ENCODE data around the gene C14orf180.

C14orf180 gene

GRCh38 chr14:104579507-104579906 lies at the start of gene C14orf180:
Gene C14orf180 (plus strand): TSS chr14:104579764. CDS start chr14:104586431, 6,667 bp downstream.
- no peak for DNase-seq

GRCh38 chr14:104530646-104531045 lies 48.9 kb upstream of the C14orf180 start:
- DNase-seq, result no peak

- peak; percentile 22 for DNase-seq
Observed at GRCh38 chr14:104531421-104532190, 48.0 kb upstream of the C14orf180 start.

GRCh38 chr14:104532191-104532555 lies 47.4 kb upstream of the C14orf180 start:
- DNase-seq, result no peak

GRCh38 chr14:104534036-104534435 lies 45.5 kb upstream of the C14orf180 start:
- no peak for DNase-seq

- DNase-seq, result peak; percentile 45
Observed at GRCh38 chr14:104536942-104537612, 42.5 kb upstream of the C14orf180 start.

- DNase-seq, result no peak
Observed at GRCh38 chr14:104537613-104537988, 42.0 kb upstream of the C14orf180 start.

- DNase-seq, result no peak
Observed at GRCh38 chr14:104541905-104542465, 37.6 kb upstream of the C14orf180 start.

GRCh38 chr14:104542871-104543830 lies 36.4 kb upstream of the C14orf180 start:
- DNase-seq, result peak; percentile 24

- DNase-seq, result peak; percentile 50
Observed at GRCh38 chr14:104544362-104544961, 35.1 kb upstream of the C14orf180 start.

GRCh38 chr14:104545151-104545941 lies 34.2 kb upstream of the C14orf180 start:
- peak; percentile 38 for DNase-seq

GRCh38 chr14:104545942-104546501 lies 33.5 kb upstream of the C14orf180 start:
- peak; percentile 56 for DNase-seq

- DNase-seq, result peak; percentile 53
Observed at GRCh38 chr14:104546591-104547309, 32.8 kb upstream of the C14orf180 start.

- DNase-seq, result peak; percentile 60
Observed at GRCh38 chr14:104547310-104547997, 32.1 kb upstream of the C14orf180 start.

- DNase-seq, result no peak
Observed at GRCh38 chr14:104547998-104548700, 31.4 kb upstream of the C14orf180 start.

- no peak for DNase-seq
Observed at GRCh38 chr14:104548802-104549535, 30.6 kb upstream of the C14orf180 start.

GRCh38 chr14:104549536-104550339 lies 29.8 kb upstream of the C14orf180 start:
- peak; percentile 41 for DNase-seq
